H1 (cell line): ENCODE measurements around the gene ZWILCH. TPM values are rescaled to one million over a fixed set of nuclear protein-coding genes. Genes with fewer than 3 reads are reported as not detected.

ENCODE experiments used
- CTCF ChIA-PET: fragments of 300-600 bp; sonication (Branson Sonifier 250); formaldehyde crosslinking; loops from one replicate; lab custom pipeline; 2021; ENCODE audit not compliant: partially characterized antibody; lab: Charles Lee
- POLR2A ChIA-PET: fragments of 300-600 bp; sonication (Branson Sonifier 250); formaldehyde crosslinking; loops from one replicate; lab custom pipeline; 2021; ENCODE audit warnings: inconsistent platforms; ENCODE audit not compliant: partially characterized antibody; lab: Charles Lee
- DNase-seq, 2 experiments: peaks; one replicate each; pipeline versions ENCODE4 v3.0.0 to v3.0.0-alpha.2; 2010 to 2022; ENCODE audit warnings: low spot score in 2 of 2, low read depth in 1 of 2, mixed read lengths in 1 of 2
- FAIRE-seq: peaks from 2 replicates; lab custom pipeline; 2011; peaks lifted over from hg19 to GRCh38; lab: Jason Lieb, UNC
- H2AFZ ChIP-seq: 2 replicates; pipeline ENCODE4 v1.8.1; 2012; ENCODE audit warnings: low read length, inconsistent platforms
- H2AK5ac ChIP-seq: 2 replicates; pipeline ENCODE4 v1.6.1; 2013; ENCODE audit warnings: low read depth, low read length
- H2BK120ac ChIP-seq: replicated peaks from 2 replicates; pipeline ENCODE3; 2013; ENCODE audit warnings: low read depth, low read length, inconsistent platforms
- H2BK12ac ChIP-seq: 2 replicates; pipeline ENCODE4 v1.6.1; 2013; ENCODE audit warnings: low read depth, low read length
- H2BK15ac ChIP-seq: 2 replicates; pipeline ENCODE4 v1.6.1; 2013; ENCODE audit warnings: low read length
- H2BK20ac ChIP-seq: 2 replicates; pipeline ENCODE4 v1.6.1; 2013; ENCODE audit warnings: low read length
- H2BK5ac ChIP-seq: 2 replicates; pipeline ENCODE4 v1.6.1; 2013; ENCODE audit warnings: low read depth, low read length
- H3K14ac ChIP-seq: 2 replicates; pipeline ENCODE4 v1.6.1; 2013; ENCODE audit warnings: inconsistent platforms; ENCODE audit not compliant: insufficient read length
- H3K18ac ChIP-seq: 2 replicates; pipeline ENCODE4 v1.6.1; 2013; ENCODE audit warnings: low read length; ENCODE audit errors: extremely low read depth
- H3K23ac ChIP-seq: 2 replicates; pipeline ENCODE4 v1.6.1; 2013; ENCODE audit warnings: inconsistent platforms; ENCODE audit not compliant: insufficient read length
- H3K23me2 ChIP-seq: 2 replicates; pipeline ENCODE4 v1.6.1; 2013; ENCODE audit warnings: low read depth, low read length
- H3K27ac ChIP-seq: 2 replicates; pipeline ENCODE4 v1.6.1; 2011; ENCODE audit warnings: low read depth, low read length, inconsistent platforms
- H3K27me3 ChIP-seq, 4 experiments: replicated peaks in 1 of 4; 1 replicate in 1 of 4; 2 replicates in 3 of 4; pipeline versions ENCODE4 v1.6.1 to v1.8.1; 2011 to 2013; ENCODE audit warnings: low read length in 3 of 4, mild to moderate bottlenecking in 3 of 4, inconsistent platforms in 2 of 4, mixed read lengths in 2 of 4, moderate library complexity in 1 of 4; ENCODE audit not compliant: control insufficient read depth in 3 of 4, insufficient read depth in 3 of 4; ENCODE audit errors: extremely low read depth in 1 of 4
- H3K36me3 ChIP-seq, 4 experiments: 2 replicates each; pipeline versions ENCODE4 v1.6.1 to v1.8.1; 2011 to 2013; ENCODE audit warnings: mild to moderate bottlenecking in 4 of 4, low read length in 3 of 4, moderate library complexity in 2 of 4, control low read depth in 1 of 4, inconsistent platforms in 1 of 4; ENCODE audit not compliant: insufficient read depth in 4 of 4, control insufficient read depth in 2 of 4
- H3K4ac ChIP-seq: replicated peaks from 2 replicates; pipeline ENCODE3; 2013; ENCODE audit warnings: low read length, low read depth, mixed read lengths, inconsistent platforms; ENCODE audit not compliant: insufficient read length
- H3K4me1 ChIP-seq, 4 experiments: replicated peaks in 1 of 4; 1 replicate in 1 of 4; 2 replicates in 3 of 4; pipeline versions ENCODE4 v1.6.1 to v1.8.1; 2011 to 2013; ENCODE audit warnings: low read length in 3 of 4, inconsistent platforms in 2 of 4, mixed read lengths in 1 of 4; ENCODE audit not compliant: insufficient read depth in 4 of 4, control insufficient read depth in 3 of 4
- H3K4me2 ChIP-seq, 2 experiments: 2 replicates each; pipeline versions ENCODE4 v1.6.1 to v1.8.1; 2011 to 2013; ENCODE audit warnings: low read depth in 2 of 2, low read length in 2 of 2, control low read depth in 1 of 2, inconsistent platforms in 1 of 2, mild to moderate bottlenecking in 1 of 2; ENCODE audit not compliant: insufficient read depth in 1 of 2
- H3K4me3 ChIP-seq, 4 experiments: fragments of 200-600, 300-600 bp in 1 of 4; sonication (generic), shearing (Covaris generic), sonication (Bioruptor Twin) in 1 of 4; 2 replicates each; pipeline versions ENCODE4 v1.5.1 to v1.8.1; 2011 to 2016; ENCODE audit warnings: low read length in 4 of 4, low read depth in 3 of 4, control low read depth in 2 of 4, inconsistent platforms in 2 of 4, mild to moderate bottlenecking in 2 of 4, mixed read lengths in 1 of 4, moderate library complexity in 1 of 4; ENCODE audit not compliant: insufficient read depth in 2 of 4; ENCODE audit errors: extremely low read depth in 1 of 4
- H3K56ac ChIP-seq: replicated peaks from 2 replicates; pipeline ENCODE3; 2013; ENCODE audit warnings: low read depth, mild to moderate bottlenecking, mixed read lengths, low read length, inconsistent platforms; ENCODE audit not compliant: insufficient read length
- H3K79me1 ChIP-seq: 2 replicates; pipeline ENCODE4 v1.6.1; 2013; ENCODE audit warnings: low read depth, low read length, control low read depth
- H3K79me2 ChIP-seq, 2 experiments: 2 replicates each; pipeline versions ENCODE4 v1.6.1 to v1.8.1; 2012 to 2013; ENCODE audit warnings: low read length in 2 of 2, mild to moderate bottlenecking in 2 of 2, inconsistent platforms in 1 of 2; ENCODE audit not compliant: insufficient read depth in 2 of 2, control insufficient read depth in 1 of 2
- H3K9ac ChIP-seq, 4 experiments: replicated peaks in 1 of 4; 1 replicate in 1 of 4; 2 replicates in 3 of 4; pipeline versions ENCODE4 v1.6.1 to v1.8.1; 2011 to 2013; ENCODE audit warnings: low read depth in 3 of 4, low read length in 3 of 4, control low read depth in 2 of 4, mild to moderate bottlenecking in 2 of 4, moderate library complexity in 2 of 4, inconsistent platforms in 1 of 4; ENCODE audit errors: extremely low read depth in 1 of 4
- H3K9me3 ChIP-seq, 2 experiments: 2 replicates each; pipeline versions ENCODE4 v1.6.1 to v1.8.1; 2012 to 2013; ENCODE audit warnings: mild to moderate bottlenecking in 2 of 2, moderate library complexity in 2 of 2, control low read depth in 1 of 2, inconsistent platforms in 1 of 2, low read depth in 1 of 2, low read length in 1 of 2, mixed read lengths in 1 of 2; ENCODE audit not compliant: insufficient read depth in 2 of 2
- H4K20me1 ChIP-seq, 2 experiments: replicated peaks in 1 of 2; 2 replicates each; pipeline versions ENCODE3 to v1.8.1; 2011 to 2013; ENCODE audit warnings: inconsistent platforms in 2 of 2, low read length in 2 of 2, mild to moderate bottlenecking in 1 of 2; ENCODE audit not compliant: insufficient read depth in 2 of 2, control insufficient read depth in 1 of 2
- H4K5ac ChIP-seq: 2 replicates; pipeline ENCODE4 v1.6.1; 2013; ENCODE audit warnings: low read length, low read depth, mixed read lengths, inconsistent platforms; ENCODE audit not compliant: insufficient read length
- H4K8ac ChIP-seq: 2 replicates; pipeline ENCODE4 v1.8.0; 2013; ENCODE audit warnings: mild to moderate bottlenecking, moderate library complexity, low read length, inconsistent platforms; ENCODE audit not compliant: insufficient read depth; ENCODE audit errors: extremely low read depth
- H4K91ac ChIP-seq: replicated peaks from 2 replicates; pipeline ENCODE3; 2013; ENCODE audit warnings: low read length, mixed read lengths, inconsistent platforms; ENCODE audit not compliant: insufficient read length
- BACH1 ChIP-seq: IDR thresholded peaks from 2 replicates; pipeline ENCODE4 v1.6.1; 2012; ENCODE audit warnings: low read length, improper control_type of control experiment
- BCL11A ChIP-seq, 2 experiments: IDR thresholded peaks; one replicate each; pipeline ENCODE4 v1.6.1; 2011; ENCODE audit warnings: low read depth in 2 of 2, low read length in 2 of 2, mild to moderate bottlenecking in 2 of 2
- CTBP2 ChIP-seq: IDR thresholded peaks from 2 replicates; pipeline ENCODE4 v1.7.0; 2011; ENCODE audit warnings: borderline replicate concordance, mild to moderate bottlenecking, moderate library complexity, mixed read lengths, low read length; ENCODE audit not compliant: insufficient read depth, insufficient read length
- NANOG ChIP-seq: IDR thresholded peaks from 2 replicates; pipeline ENCODE4 v1.6.1; 2011; ENCODE audit warnings: low read length, low read depth, mild to moderate bottlenecking, inconsistent platforms; ENCODE audit not compliant: insufficient read depth, poor library complexity, severe bottlenecking
- PHF8 ChIP-seq: fragments of 200-600 bp; sonication (generic); conservative IDR thresholded peaks from 2 replicates; pipeline ENCODE4 v1.7.1; 2012; ENCODE audit warnings: low read depth, mild to moderate bottlenecking, inconsistent platforms, low read length, moderate library complexity
- SUZ12 ChIP-seq: fragments of 200-600 bp; sonication (generic); IDR thresholded peaks from 2 replicates; pipeline ENCODE4 v1.6.1; 2012; ENCODE audit warnings: mild to moderate bottlenecking, inconsistent platforms, low read length, moderate library complexity, mixed read lengths
- TEAD4 ChIP-seq: IDR thresholded peaks from 2 replicates; pipeline ENCODE4 v1.6.1; 2012; ENCODE audit warnings: low read depth, low read length, inconsistent platforms, mixed read lengths
- YY1 ChIP-seq: IDR thresholded peaks from 2 replicates; pipeline ENCODE4 v1.6.1; 2011; ENCODE audit warnings: low read depth, mild to moderate bottlenecking, low read length
- WGBS, 2 experiments: shearing (Covaris generic) in 1 of 2; methylation state at CpG; one replicate each; pipeline versions ENCODE4 v1.1.6 to v1.1.7; 2013 to 2015; ENCODE audit warnings: low lambda C conversion rate in 2 of 2, mixed read lengths in 2 of 2, inconsistent platforms in 1 of 2, low coverage in 1 of 2, missing lambda C conversion rate in 1 of 2; ENCODE audit not compliant: insufficient replicate concordance in 2 of 2, insufficient coverage in 1 of 2, insufficient read length in 1 of 2; ENCODE audit errors: extremely low coverage in 1 of 2, missing lambda C conversion rate in 1 of 2; 5-methylcytosine and 5-hydroxymethylcytosine counted together
- polyA plus RNA-seq, 7 experiments: library from polyadenylated mRNA; depleted of rRNA in 3 of 7; stranded (reverse) in 5 of 7; unstranded in 2 of 7; fragments of >200 nt in 5 of 7; fragments of 200-250 nt in 2 of 7; gene quantifications; 1 replicate in 5 of 7; 2 replicates in 1 of 7; 4 replicates in 1 of 7; pipeline versions ENCODE4 v1.2.1 to v1.2.3, GENCODE V29; 2011 to 2013; ENCODE audit warnings: missing spikeins in 2 of 7, mixed read lengths in 2 of 7
- total RNA-seq: library from RNA; stranded (reverse); fragmentation: NEBNext Ultra II Directional; extraction: Animal tissue kit (Norgen Biotek cat#: 25700); gene quantifications from 2 replicates; pipeline ENCODE4 v1.2.1, GENCODE V29; 2021

The ZWILCH gene
- total and polyA plus RNA-seq, 2 of the 8 experiments (the other 6 are each of a cell fraction or from before 2014, with no cell fraction given), result 18.1 to 61.5 TPM

DNA sequence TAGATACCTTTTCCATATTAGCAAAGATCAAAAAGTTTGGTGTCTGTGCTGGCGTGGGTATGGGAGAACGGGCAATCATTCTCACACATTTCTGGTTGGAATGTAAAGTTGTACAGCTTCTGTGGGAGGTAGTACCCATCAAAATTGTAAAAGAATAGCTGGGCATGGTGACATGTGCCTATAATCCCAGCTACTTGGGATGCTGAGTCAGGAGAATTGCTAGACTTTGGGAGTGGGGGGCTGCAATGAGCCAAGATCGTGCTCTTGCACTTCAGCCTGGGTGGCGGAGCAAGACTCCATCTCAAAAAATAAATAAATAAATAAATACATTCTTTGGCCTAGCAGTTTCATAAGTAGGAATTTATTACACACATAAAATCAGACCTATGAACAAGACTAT, 37.8 kb downstream of the ZWILCH start:
- FAIRE-seq (no peak), DNase-seq (no peak)
- H2AFZ ChIP-seq, result no peak overlapping the region
- H4K91ac ChIP-seq, result no peak overlapping the region
- H3K27ac ChIP-seq, result no peak overlapping the region
- H3K56ac ChIP-seq, result no peak overlapping the region
- H2AK5ac ChIP-seq, result no peak overlapping the region
- H3K36me3 ChIP-seq, result peaks cover 2 to 51% (median 25%) of the 10 kb centered on the region in 4 experiments; a peak in 7 of 8 replicates
- no peak overlapping the region for H3K4me2 ChIP-seq
- H2BK15ac ChIP-seq, result no peak overlapping the region
- ChIA-PET POLR2A (interaction anchor here (0.9 to 1.1 kb wide), 2 partner anchors 19 to 23 kb away, joined by 3 read pairs; partner anchors contain the start of gene LCTL), CTCF (no interaction called here)
- no peaks in the 10 kb centered on the region for H3K79me1 ChIP-seq
- H3K9me3 ChIP-seq, result no peaks in the 10 kb centered on the region
- no peak overlapping the region for H2BK12ac ChIP-seq
- TF ChIP-seq BCL11A (IDR thresholded peaks at IDR 0.05; ENCODE audit: low read depth in 2 of 2, low read length in 2 of 2), result no peak
- no peak for TF ChIP-seq CTBP2
- TF ChIP-seq SUZ12, result no peak
- no peak for TF ChIP-seq BACH1
- no peak for TF ChIP-seq PHF8
- TF ChIP-seq TEAD4, result no peak
- TF ChIP-seq YY1, result no peak
- TF ChIP-seq NANOG, result no peak
- H2BK120ac ChIP-seq, result no peak overlapping the region
- H4K5ac ChIP-seq, result no peak overlapping the region
- no peak overlapping the region for H3K14ac ChIP-seq
- H4K8ac ChIP-seq, result no peak overlapping the region
- no peak overlapping the region for H3K4ac ChIP-seq
- H3K23ac ChIP-seq, result no peak overlapping the region
- H2BK20ac ChIP-seq, result no peak overlapping the region
- H3K23me2 ChIP-seq, result no peaks in the 10 kb centered on the region
- 92% methylated on average over 4 of the region's 4 CpGs; no CpG with 5 or more reads in 1 of the 2 experiments for WGBS, 2 experiments
- no peak overlapping the region for H3K18ac ChIP-seq
- no peaks in the 10 kb centered on the region for H3K79me2 ChIP-seq
- H4K20me1 ChIP-seq, result peaks cover 1 to 3% of the 10 kb centered on the region in 2 experiments
- H2BK5ac ChIP-seq, result no peak overlapping the region
- no peak overlapping the region for H3K4me3 ChIP-seq
- H3K9ac ChIP-seq, result no peak overlapping the region
- no peaks in the 10 kb centered on the region for H3K4me1 ChIP-seq
- no peaks in the 10 kb centered on the region for H3K27me3 ChIP-seq
